NOMO-1 treated with DMSO at 0.1 percent for 48 hours (cell line): ENCODE results near the gene SRRM4.

Source experiments
- DNase-seq: peaks from one replicate; lab custom pipeline; 2025; ENCODE audit not compliant: unreplicated experiment; lab: John Stamatoyannopoulos, UW

Gene SRRM4

DNA sequence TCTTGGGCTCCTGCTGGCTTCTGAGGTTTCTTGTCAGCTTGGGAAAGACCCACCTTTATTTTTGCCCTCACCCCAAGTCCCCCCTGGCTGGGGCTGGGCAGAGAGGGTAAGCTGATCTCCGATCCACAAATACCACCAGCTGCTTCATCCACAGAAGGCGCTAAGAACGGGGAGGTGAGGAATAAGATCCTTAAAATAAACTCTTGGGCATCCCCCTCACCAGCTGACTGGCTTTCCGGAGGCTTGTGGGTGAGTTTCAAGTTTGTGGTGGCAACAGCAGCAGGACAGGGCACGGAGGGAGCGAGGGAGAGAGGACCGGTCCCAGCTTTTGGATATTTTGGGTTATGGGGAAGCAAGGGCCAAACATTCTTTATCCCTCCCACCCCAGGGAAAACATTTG lies 176.6 kb downstream of the SRRM4 start:
- DNase-seq, result no peak

DNA sequence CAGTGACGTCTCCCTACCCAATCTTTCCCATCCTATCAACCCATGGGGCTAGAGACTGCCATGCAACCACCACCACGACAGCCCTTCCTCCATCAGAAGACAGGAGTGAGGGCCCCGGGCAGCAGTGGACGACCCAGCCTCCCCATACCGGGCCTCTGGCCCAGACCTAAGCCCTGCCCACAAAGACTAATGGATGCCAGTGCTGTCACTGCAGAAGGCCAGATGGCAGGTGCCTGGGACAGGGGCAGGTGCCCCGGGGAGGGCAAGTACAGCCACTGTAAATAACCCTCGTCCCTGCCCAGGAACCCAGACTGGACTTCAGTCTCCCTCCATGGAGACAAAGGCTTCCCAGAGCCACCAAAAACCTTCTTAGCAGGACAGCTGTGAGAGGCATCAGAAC lies 177.1 kb downstream of the SRRM4 start:
- DNase-seq, result no peak

DNA sequence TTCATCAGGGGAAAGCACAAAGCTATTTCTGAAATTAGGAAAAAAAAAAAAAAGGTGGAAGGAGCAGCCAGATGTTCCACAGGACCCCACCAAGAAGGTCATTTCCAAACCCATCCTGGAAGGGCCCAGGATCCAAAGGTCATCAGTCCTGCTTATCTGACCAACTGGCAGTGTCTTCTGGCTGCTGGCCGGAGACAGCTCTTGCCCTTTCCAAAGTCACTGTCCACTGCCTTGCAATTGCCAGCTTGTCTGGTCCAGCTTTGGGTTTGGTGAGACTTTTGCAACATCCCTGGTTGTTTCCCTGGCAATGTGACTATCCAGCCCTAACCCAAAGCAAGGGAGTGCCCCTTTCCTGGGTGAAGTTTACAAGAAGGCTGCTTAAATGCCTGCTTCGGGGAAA lies 178.5 kb downstream of the SRRM4 start:
- no peak for DNase-seq

DNA sequence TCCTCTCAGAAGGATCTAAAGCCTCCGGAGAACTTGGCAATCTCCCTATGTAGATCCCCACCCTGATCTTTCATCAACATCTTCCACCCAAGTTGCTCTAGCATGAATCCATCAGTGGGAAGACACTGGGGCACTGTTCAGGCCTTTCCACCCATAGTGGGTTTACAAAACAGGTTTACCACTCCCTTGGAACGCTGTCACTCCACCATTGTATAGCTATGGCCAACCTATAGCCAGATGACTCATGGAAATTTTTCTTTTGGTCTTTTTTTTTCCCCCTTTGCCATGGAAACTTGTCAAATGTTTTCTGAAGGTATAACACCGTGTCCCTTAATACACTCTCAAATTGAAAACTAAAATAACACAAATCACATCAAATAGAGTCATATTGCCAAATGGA lies 186.6 kb downstream of the SRRM4 start:
- no peak for DNase-seq

DNA sequence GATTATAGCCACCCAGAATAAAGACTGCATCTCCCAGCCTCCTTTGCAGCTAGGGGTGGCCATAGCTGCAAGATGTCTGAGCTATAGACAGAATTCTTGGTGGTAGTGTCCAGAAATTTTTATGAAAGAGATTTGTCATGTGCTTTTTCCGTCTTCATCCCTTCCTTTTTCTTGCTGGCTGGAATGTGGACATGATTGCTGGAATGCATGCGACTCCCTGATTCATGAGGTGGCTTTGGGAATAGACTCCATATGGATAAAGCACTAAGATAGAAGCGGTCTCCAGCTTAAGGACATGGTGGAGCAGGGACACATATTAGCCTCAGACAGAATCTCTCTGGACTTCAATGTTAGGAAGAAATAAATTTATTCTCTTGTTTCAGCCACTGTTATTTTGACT lies 187.4 kb downstream of the SRRM4 start:
- no peak for DNase-seq

DNA sequence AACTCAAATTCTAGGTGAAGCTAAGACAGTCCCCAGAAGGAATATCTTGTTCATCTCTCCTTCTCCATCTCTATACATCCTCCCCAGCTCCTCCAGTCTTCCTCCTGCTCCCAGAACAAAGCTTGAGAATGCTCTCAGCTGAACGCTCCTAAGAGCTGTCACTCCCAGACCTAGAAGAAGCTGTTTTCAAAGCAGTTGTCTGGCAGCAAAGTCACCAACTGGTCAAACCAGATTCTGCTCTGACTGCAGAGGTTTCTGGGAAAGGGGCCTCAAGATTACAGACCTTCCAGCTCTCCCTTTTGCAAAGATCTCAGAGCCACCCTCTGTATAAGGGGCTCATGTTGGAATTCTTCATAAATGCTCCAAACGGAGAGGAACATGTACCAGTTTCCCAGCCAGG lies 187.8 kb downstream of the SRRM4 start:
- DNase-seq, result no peak

DNA sequence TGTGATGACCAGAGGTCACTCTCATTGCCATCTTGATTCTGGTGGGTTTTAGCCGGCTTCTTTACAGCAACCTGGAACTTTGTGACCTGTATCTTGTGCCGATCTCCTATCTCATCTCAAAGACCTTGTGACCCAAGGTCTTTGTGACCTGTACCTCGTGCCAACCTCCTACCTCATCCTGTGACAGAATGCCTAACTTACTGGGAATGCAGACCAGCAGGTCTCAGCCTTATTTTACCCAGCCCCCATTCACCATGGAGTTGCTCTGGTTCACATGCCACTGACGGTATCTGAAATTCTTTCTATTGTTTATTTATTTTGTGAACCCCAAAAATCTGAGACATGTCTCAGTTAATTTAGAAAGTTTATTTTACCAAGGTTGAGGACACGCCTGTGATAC lies 189.9 kb downstream of the SRRM4 start:
- no peak for DNase-seq

DNA sequence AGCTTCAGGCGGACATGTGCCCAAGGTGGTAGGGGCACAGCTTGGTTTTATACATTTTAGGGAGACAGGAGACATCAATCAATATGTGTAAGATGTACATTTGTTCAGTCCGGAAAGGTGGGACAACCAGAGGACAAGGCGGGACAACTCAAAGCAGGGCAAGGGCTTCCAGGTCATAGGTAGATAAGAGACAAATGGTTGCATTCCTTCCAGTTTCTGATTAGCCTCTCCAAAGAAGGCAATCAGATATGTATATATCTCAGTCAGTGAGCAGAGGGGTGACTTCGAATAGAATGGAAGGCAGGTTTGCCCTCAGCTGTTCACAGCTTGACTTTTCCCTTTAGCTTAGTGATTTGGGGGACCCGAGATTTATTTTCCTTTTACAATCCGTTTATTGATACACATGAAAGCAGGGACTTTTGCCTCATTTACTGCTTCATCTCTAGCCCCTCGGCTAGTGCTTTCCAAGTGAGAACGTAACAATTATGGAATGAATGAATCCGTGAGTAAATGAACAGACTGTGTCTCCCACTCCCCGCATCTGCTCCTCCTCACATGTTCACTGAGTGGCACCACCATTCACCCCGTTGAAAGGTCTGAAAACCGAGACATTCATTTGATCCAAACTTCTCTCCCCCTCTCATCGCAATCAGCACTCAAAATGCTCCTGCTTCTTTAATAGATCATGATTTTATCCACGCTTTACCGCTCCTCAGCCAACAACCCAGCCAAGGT lies 190.5 kb downstream of the SRRM4 start:
- no peak for DNase-seq

DNA sequence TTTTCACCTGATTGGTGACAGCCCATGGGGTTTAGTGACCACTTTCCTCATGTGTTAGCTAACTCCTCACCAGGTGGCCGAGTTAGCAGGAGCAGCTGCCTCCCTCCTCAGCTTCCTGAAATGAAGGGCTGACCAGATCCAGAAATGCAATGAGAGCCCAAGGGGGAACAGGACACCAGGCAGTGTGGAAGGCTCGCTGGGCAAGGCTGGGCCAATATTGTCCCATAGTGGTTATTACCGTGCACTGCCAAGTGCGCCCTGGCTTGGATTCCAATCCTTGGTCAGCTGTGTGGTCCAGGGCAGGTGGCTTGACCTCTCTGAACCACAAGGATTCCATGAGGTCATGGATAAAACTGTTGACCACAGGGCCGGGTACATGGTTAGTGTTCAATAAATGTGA lies 193.7 kb downstream of the SRRM4 start:
- no peak for DNase-seq

DNA sequence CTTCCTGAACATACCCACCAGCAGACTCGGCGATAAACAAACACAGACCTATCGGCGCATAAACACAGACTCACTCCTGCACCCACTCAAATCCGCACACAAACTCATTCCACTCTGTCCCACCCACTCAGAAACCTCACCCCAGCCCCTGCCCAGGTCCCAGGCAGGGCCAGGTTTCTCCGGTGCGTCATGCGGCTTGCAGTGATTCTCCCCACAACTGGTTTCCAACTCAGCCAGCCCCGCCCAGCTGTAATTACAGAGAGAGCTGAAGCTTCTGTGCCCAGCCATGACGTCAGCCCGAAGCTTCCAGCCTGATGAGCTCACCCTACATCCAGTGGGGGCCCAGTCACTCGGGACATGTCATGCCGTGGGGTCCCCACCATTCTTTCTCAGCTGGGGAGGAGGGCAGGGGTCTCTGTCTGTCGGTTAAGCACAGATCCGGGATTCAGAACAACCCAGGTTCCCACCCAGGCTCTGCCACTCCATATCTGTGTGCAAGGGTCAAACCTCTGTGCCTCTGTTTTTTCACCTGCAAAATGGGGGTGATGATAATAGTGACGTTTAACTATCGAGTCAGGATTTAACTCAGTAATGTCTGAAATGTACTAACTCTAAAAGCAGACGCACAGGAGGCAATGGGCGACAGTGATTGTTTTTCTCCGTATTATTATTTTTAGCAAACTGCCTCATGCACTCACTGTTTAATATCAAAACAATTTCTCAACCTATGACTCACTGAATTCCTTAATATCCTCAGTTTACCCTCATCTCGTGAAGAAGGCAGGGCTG lies 195.1 kb downstream of the SRRM4 start:
- DNase-seq, result no peak

DNA sequence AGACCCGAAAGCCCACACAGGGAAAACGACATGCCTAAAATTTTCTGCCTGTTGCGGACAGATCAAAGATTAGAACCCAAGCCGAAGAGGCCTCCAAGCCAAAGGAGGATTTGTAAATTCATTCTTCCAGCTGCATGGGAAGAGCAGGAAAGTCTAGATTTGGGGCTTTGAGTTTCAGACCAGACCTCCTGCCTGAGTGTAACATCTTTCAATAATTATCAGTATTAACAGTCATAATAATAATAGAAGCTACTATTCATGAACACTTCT lies 195.7 kb downstream of the SRRM4 start:
- no peak for DNase-seq

DNA sequence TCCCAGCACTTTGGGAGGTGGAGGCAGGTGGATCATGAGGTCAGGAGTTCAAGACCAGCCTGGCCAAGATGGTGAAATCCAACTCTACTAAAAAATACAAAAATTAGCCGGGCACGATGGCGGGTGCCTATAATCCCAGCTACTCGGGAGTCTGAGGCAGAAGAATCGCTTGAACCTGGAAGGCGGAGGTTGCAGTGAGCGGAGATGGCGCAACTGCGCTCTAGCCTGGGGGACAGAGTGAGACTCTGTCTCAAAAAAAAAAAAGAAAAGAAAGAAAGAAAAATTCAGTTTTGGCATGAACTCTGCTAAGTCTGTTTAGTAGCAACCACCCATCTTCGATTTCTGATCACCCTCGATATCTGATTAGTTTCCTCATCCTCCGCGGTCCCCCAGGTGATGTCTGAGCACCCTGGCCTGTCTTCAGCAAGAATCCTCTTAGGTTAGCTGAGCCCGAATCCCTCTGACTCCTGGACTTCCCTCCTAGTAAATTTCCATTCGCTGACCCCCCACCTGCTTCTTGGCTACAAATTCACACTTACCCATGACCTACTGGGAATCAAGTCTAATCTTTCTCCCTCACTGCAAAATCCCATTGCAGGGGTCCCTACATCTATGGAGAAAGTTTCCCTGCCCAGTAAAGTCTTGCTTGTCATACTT lies 196.5 kb downstream of the SRRM4 start:
- no peak for DNase-seq

DNA sequence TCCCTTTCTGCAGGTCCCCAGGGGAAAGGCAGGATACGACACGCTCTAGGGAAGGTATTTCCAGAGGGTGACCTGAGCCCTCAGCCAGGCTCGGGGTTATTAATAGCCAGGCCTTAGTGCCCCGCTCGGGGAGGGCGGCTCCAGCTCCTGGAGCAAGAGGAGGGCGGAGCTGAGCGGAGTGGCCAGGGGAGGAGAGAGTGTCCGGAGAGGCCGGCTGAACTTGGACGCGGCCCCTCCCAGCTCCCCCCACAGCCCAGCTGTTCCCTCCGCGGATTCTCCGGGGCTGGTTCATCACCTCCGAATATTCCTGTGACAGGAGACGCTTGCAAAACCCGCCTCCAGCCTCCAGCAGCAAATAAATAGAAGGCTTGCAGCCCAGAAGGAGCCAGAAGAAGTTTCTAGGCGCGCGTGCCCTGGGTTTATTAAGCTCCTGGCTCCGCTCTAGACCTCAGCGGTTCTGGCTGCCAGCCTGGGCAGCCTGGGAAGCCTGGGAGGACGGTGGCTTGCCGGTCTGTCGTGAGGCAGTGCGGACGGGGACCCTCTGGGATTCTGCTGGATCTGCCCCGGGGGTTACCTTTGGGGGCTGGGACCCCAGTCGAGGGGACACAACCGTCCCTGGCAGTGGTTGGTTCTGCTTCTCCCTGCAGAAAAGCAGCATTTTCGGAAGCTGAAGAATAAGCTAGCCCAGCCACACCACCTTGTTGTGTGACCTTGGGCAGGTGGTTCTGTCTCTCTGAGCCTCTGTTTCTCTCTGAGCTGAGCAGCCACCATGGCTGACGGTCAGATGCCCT lies 197.4 kb downstream of the SRRM4 start, which contains the start of gene HSPB8:
HSPB8 (plus strand) TSS at position 388 of the 791 bp plus-strand sequence; CDS start at position 770, 382 bp downstream.
- no peak for DNase-seq

DNA sequence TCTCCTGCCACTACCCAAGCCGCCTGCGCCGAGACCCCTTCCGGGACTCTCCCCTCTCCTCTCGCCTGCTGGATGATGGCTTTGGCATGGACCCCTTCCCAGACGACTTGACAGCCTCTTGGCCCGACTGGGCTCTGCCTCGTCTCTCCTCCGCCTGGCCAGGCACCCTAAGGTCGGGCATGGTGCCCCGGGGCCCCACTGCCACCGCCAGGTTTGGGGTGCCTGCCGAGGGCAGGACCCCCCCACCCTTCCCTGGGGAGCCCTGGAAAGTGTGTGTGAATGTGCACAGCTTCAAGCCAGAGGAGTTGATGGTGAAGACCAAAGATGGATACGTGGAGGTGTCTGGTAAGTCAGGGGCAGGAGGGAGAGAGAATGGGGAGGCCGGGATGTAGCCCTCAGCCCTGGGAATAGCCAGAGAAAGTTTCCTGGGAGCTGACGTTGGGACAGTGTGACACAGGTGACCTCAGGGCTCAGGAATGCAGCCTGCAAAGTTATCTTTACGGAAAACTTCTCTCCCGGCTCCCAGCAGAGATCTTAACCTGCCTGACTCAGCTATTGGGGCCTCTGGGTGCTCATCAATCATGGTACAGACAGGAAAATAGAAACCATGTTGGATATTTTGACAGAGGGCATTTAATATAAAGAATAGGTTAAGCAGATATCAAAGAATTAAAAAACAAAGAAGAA lies 198.1 kb downstream of the SRRM4 start:
- no peak for DNase-seq

DNA sequence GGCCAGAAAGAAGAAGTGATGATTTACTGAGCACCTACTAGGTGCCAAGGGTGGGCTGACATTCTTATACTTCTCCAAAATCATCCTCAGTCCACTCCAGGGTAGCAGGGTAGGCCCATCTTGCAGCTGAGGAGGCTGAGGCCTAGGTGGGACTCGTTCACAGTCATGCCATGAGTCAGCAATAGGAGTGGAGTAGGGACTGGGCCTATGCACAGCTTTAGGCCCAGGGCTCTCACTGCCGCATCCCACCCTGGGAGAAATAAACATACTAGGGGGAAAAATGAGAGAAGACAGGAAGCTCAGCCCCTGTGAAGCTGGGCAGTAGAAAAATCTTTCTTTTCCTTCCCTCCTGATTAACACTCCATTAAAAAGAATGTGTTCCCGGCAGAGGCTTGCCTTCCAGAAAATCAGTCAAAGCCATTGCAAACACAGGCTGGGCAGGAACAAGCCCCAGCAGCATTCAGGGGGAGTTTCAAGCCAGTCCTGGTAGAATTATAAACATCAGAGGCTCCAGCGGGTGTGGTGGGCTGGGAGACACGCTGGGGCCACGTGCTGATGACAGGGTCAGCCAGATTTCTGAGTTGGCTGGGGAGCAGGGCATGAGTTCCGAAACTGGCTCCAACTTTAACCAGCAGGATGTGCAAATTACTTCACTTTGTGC lies 199.2 kb downstream of the SRRM4 start:
- DNase-seq, result no peak

DNA sequence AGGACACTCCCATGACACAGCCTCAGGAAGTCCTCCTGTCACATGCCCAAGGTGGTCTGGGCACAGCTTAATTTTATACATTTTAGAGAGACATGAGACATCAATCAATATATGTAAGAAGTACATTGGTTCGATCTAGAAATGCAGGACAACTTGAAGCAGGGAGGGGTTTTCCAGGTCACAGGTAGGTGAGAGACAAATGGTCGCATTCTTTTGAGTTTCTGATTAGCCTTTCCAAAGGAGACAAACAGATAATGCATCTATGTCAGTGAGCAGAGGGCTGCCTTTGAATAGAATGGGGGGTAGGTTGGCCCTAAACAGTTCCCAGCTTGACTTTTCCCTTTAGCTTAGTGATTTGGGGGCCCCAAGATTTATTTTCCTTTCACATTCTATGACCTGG lies 199.9 kb downstream of the SRRM4 start:
- no peak for DNase-seq

DNA sequence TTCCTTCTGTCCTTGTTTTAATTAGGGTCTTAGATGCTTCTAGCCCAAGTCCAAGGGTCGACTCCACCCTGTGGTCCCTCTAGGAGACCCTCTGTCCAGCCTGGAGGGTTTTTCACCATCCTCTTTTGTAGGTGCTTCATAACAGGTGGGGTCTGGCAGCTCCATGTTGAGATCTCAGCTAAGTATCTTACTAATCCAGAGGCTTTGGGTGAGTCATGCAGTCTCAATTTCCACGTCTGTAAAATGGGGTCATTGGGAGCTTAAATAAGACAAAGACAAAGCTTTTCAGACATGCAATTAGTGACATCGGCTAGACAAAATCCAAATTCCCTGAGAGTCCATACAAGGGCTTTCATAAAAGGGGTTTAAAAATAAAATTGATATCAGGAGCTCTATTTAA lies 200.6 kb downstream of the SRRM4 start:
- no peak for DNase-seq

DNA sequence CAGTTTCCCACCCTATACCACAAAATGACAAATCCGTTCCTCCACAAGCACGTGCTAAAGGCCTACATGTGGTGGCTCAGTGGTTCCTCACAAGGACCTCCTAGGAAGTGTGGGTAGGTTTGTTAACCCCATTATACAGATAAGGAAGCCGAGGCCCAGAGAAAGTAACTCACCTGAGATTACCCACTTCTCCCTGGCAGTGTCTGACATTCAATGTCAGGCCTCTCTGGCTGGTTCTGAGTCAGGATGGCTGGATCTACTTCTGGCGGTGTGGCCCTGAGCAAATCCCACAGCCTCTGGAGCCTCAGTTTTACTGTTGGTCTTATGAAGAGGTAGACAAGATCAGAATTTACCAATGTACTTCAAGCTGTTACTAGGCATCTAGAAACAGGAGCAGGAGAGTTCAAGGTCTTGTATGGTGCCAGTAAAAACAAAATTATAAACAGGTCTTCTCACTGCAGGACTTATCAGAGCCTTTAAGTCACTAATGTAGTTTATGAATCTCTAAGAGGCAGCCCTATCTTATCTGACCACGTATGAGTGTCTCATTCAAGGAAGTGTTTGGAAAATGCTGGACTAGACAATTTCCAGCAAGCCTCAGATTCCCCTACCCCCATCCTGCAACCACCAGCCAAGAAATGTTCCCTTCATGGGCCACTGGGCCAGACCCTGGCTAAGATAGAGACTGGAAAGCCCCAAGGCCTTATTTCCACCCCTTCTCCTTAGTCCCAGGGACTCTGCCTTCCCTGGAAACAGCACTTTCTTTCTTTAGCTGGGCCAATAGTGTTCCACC lies 201.6 kb downstream of the SRRM4 start:
- DNase-seq, result no peak

DNA sequence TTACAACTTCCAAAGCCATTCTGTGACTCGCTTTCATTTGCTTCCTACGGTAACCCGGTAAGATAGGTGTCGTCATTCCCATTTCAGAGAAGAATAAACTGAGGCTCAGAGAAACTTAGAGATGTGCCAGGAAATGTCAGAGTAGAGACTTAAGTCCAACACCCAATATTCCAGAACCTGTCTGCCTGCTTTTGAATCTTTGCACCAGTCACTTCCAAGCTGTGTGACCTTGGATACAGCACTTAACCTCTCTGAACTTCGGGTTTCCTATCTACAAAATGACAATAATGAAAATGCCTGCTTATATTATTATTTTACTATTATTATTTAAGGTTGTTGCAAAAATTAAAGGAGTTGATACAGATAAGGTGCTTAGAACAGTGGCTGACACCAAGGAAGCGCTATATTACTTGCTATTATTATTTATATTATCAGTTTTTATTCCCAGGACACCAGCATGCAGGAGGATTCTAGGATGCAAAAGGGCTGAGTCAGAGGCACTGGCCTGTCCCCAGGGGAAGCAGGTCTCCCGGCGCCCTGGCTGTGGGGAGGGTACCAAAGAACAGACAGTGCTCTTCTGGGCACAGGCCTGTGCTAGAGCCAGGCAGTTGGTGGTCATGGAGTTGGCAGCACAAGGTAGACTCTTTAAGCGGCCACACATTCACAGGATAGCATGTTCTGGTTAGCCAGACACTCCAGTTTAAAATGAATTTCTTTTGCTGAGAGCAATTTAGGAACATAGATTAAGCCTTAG lies 202.8 kb downstream of the SRRM4 start:
- no peak for DNase-seq
